A673 (cell line): Measurements from ENCODE around the gene CENPT.

Experiments used
- CTCF ChIP-seq: fragments of 300-800, 200-600 bp; sonication (generic); conservative IDR thresholded peaks from 2 replicates; pipeline ENCODE4 v1.5.1; 2017; ENCODE audit warnings: low read depth, mild to moderate bottlenecking, antibody characterized with exemption, low read length, moderate library complexity, mixed read lengths
- EZH2 ChIP-seq: fragments of 200-600 bp; sonication (generic); IDR thresholded peaks from 2 replicates; pipeline ENCODE4 v1.6.1; 2017; ENCODE audit warnings: borderline replicate concordance, low read depth, mild to moderate bottlenecking, mixed read lengths, antibody characterized with exemption, low read length; ENCODE audit not compliant: poor library complexity, severe bottlenecking

- TF ChIP-seq CTCF (no peak), EZH2 (no peak)
These were observed 49.7 kb upstream of the CENPT start for GRCh38 chr16:67897231-67897630.
